GM12878 (cell line): ENCODE data around the gene SEBOX. TPM values are rescaled to one million over a fixed set of nuclear protein-coding genes. Genes with fewer than 3 reads are reported as not detected.
"Not testable (repeated sequence)": the region's sequence is repeated elsewhere in the genome, so short reads cannot be mapped to it uniquely, and the experiment has no call there.

Experiments
- ATAC-seq: fragments of 200-7000 bp; cut with Tn5 transposase; 3 replicates; pipeline ENCODE4 v1.9.1; 2020; ENCODE audit warnings: mild to moderate bottlenecking, moderate library complexity
- BruUV-seq: library from RNA; stranded (reverse); fragments of 400-500 nt; replicated peaks from 2 replicates; lab custom pipeline; 2021; lab: Mats Ljungman, UMichigan
- CTCF ChIA-PET: fragments of 300-600 bp; sonication (Branson Sonifier 250); formaldehyde crosslinking; extraction: SDS; loops from one replicate; lab custom pipeline; 2021; ENCODE audit warnings: inconsistent platforms; lab: Yijun Ruan, JAX
- POLR2A ChIA-PET: fragments of 350-600 bp; formaldehyde crosslinking; extraction: SDS; loops from one replicate; lab custom pipeline; 2021; ENCODE audit warnings: inconsistent platforms; lab: Charles Lee
- RAD21 ChIA-PET: fragments of 300-600 bp; sonication (Branson Sonifier 250); formaldehyde crosslinking; loops from one replicate; lab custom pipeline; 2023; ENCODE audit warnings: antibody characterized with exemption; ENCODE audit not compliant: unreplicated experiment; lab: Charles Lee
- SMC1A ChIA-PET: fragments of 300-600 bp; sonication (Branson Sonifier 250); formaldehyde crosslinking; loops from one replicate; lab custom pipeline; 2023; ENCODE audit not compliant: unreplicated experiment, uncharacterized antibody; lab: Charles Lee
- DNase-seq: peaks from one replicate; pipeline ENCODE4 v3.0.0-alpha.2; 2011; ENCODE audit warnings: low read depth, low spot score
- FAIRE-seq: peaks from 3 replicates; lab custom pipeline; 2011; peaks lifted over from hg19 to GRCh38; lab: Jason Lieb, UNC
- H2AFZ ChIP-seq: 2 replicates; pipeline ENCODE4 v1.6.0; 2011; ENCODE audit warnings: low read depth, low read length, control low read depth; ENCODE audit not compliant: control insufficient read depth
- H3K27ac ChIP-seq: 2 replicates; pipeline ENCODE4 v1.5.1; 2011; ENCODE audit warnings: control low read depth; ENCODE audit not compliant: control insufficient read depth, insufficient read depth
- H3K27me3 ChIP-seq, 2 experiments: replicated peaks in 1 of 2; 2 replicates each; pipeline versions ENCODE4 v1.6.0 to v1.6.1; 2011; ENCODE audit warnings: low read length in 1 of 2; ENCODE audit not compliant: control insufficient read depth in 2 of 2, insufficient read depth in 2 of 2
- H3K36me3 ChIP-seq, 2 experiments: 2 replicates each; pipeline ENCODE4 v1.5.1; 2011; ENCODE audit warnings: low read length in 1 of 2; ENCODE audit not compliant: control insufficient read depth in 2 of 2, insufficient read depth in 2 of 2
- H3K4me1 ChIP-seq: 2 replicates; pipeline ENCODE4 v1.6.1; 2011; ENCODE audit warnings: mild to moderate bottlenecking, low read length, moderate library complexity, mixed read lengths; ENCODE audit not compliant: control insufficient read depth, insufficient read depth
- H3K4me2 ChIP-seq: 2 replicates; pipeline ENCODE4 v1.6.0; 2011; ENCODE audit warnings: control low read depth; ENCODE audit not compliant: control insufficient read depth, insufficient read depth
- H3K4me3 ChIP-seq: fragments of 200-600 bp; sonication (generic); 2 replicates; pipeline ENCODE4 v1.5.1; 2016
- H3K79me2 ChIP-seq: 2 replicates; pipeline ENCODE4 v1.6.0; 2011; ENCODE audit warnings: low read length; ENCODE audit not compliant: control insufficient read depth, insufficient read depth
- H3K9ac ChIP-seq: 2 replicates; pipeline ENCODE4 v1.8.0; 2011; ENCODE audit warnings: low read length, control low read depth, mixed read lengths; ENCODE audit not compliant: control insufficient read depth, insufficient read depth
- H3K9me3 ChIP-seq: replicated peaks from 3 replicates; pipeline ENCODE4 v1.5.1; 2011; ENCODE audit warnings: mild to moderate bottlenecking, low read length; ENCODE audit not compliant: control insufficient read depth, insufficient read depth
- H4K20me1 ChIP-seq: 2 replicates; pipeline ENCODE4 v1.6.0; 2011; ENCODE audit not compliant: control insufficient read depth, insufficient read depth
- ATF2 ChIP-seq: IDR thresholded peaks from 2 replicates; pipeline ENCODE4 v1.6.1; 2012; ENCODE audit warnings: low read length, inconsistent platforms
- BACH1 ChIP-seq: fragments of 450-650 bp; IDR thresholded peaks from 2 replicates; pipeline ENCODE4 v1.6.1; 2017; ENCODE audit warnings: mild to moderate bottlenecking, borderline replicate concordance
- E4F1 ChIP-seq: fragments of 450-650 bp; IDR thresholded peaks from 2 replicates; pipeline ENCODE4 v1.6.1; 2018; ENCODE audit warnings: borderline replicate concordance, mild to moderate bottlenecking; ENCODE audit not compliant: partially characterized antibody
- POLR2AphosphoS5 ChIP-seq: IDR thresholded peaks from 2 replicates; pipeline ENCODE4 v1.6.1; 2011; ENCODE audit warnings: mild to moderate bottlenecking, low read length, inconsistent platforms
- RCOR1 ChIP-seq: conservative IDR thresholded peaks from 2 replicates; pipeline ENCODE4 v1.6.1; 2012; ENCODE audit warnings: low read depth, low read length, improper control_type of control experiment
- WGBS: methylation state at CpG from one replicate; pipeline ENCODE4 v1.1.6; 2016; ENCODE audit warnings: low lambda C conversion rate; ENCODE audit not compliant: insufficient replicate concordance, insufficient coverage; ENCODE audit errors: missing lambda C conversion rate; 5-methylcytosine and 5-hydroxymethylcytosine counted together
- in situ Hi-C: fragments of 300-500 bp; cut with MboI; formaldehyde crosslinking; loops from 9 replicates; pipeline ENCODE4 v1.14.3; 2018; ENCODE audit warnings: mixed read lengths
- intact Hi-C: fragments of 100-400 bp; cut with micrococcal nuclease; formaldehyde crosslinking; loops from one replicate; pipeline ENCODE4 v1.14.2; 2022; ENCODE audit not compliant: unreplicated experiment
- polyA plus RNA-seq, 11 experiments: library from polyadenylated mRNA; depleted of rRNA in 4 of 11; unstranded in 6 of 11; stranded (reverse) in 5 of 11; fragments of >200 nt; fragmentation: Nextera tagmentation in 4 of 11; fragmentation: Illumina TruSeq in 1 of 11; extraction: Ambion mirVana in 4 of 11; extraction: Trizol in 1 of 11; gene quantifications; 1 replicate in 1 of 11; 2 replicates in 10 of 11; pipeline versions ENCODE4 v1.2.1 to v1.2.3, GENCODE V29; 2011 to 2016; ENCODE audit warnings: inconsistent platforms in 2 of 11, missing spikeins in 2 of 11, low read depth in 1 of 11
- total RNA-seq, 4 experiments: library from RNA; depleted of rRNA in 3 of 4; stranded (reverse); fragments of >200 nt in 3 of 4; fragmentation: Illumina TruSeq in 1 of 4; extraction: Trizol in 1 of 4; gene quantifications; 2 replicates each; pipeline versions ENCODE4 v1.2.1 to v1.2.3, GENCODE V29; 2013 to 2021

SEBOX gene
- total and polyA plus RNA-seq, 10 of the 15 experiments (the other 5 are each of a cell fraction or from before 2014, with no cell fraction given), result not detected

GRCh38 chr17:28339431-28339830 is 25.6 kb downstream of the SEBOX start:
- H3K9ac ChIP-seq, result no peak overlapping the region
- no peaks in the 10 kb centered on the region for H3K9me3 ChIP-seq
- H4K20me1 ChIP-seq, result no peaks in the 10 kb centered on the region
- WGBS, result 79% methylated on average over 14 of the region's 15 CpGs
- DNase-seq, result no peak
- in situ Hi-C loops (loop anchor here (10.0 kb wide), 1 partner anchor 615 kb away; the partner anchor contains the start of gene PHF12), intact Hi-C loops (no loop called here)
- TF ChIP-seq E4F1, result no peak
- no peak for TF ChIP-seq RCOR1
- no peak for TF ChIP-seq BACH1
- TF ChIP-seq POLR2AphosphoS5, result no peak
- no peak for TF ChIP-seq ATF2
- ChIA-PET POLR2A (interaction anchor here (0.6 kb wide), 1 partner anchor 558 kb away, joined by 3 read pairs; no protein-coding TSS in a partner anchor), CTCF (interaction anchor here (2.3 kb wide), 1 partner anchor 77 kb away, joined by 8 read pairs; no protein-coding TSS in a partner anchor), RAD21 (no interaction called here), SMC1A (no interaction called here)
- H3K27me3 ChIP-seq, result no peaks in the 10 kb centered on the region
- no peak for FAIRE-seq
- peaks cover 17% of the 10 kb centered on the region for H3K79me2 ChIP-seq
- H3K36me3 ChIP-seq, result peaks cover 6 to 15% of the 10 kb centered on the region in 2 experiments; a peak in 3 of 4 replicates
- H3K4me1 ChIP-seq, result peaks cover 3% of the 10 kb centered on the region
- no TSS peak for BruUV-seq
- ATAC-seq, result no peak
- H2AFZ ChIP-seq, result no peak overlapping the region
- no peak overlapping the region for H3K27ac ChIP-seq
- H3K4me3 ChIP-seq, result no peak overlapping the region
- no peak overlapping the region for H3K4me2 ChIP-seq

- ChIA-PET CTCF (interaction anchor here (2.3 kb wide), 1 partner anchor 77 kb away, joined by 8 read pairs; no protein-coding TSS in a partner anchor), POLR2A (interaction anchor here (0.6 kb wide), 1 partner anchor 559 kb away, joined by 3 read pairs; no protein-coding TSS in a partner anchor)
- RAD21 ChIA-PET, intact Hi-C loops, H3K9ac ChIP-seq, H3K4me1 ChIP-seq, DNase-seq, BruUV-seq, ATAC-seq, H3K27me3 ChIP-seq, H3K4me2 ChIP-seq, H4K20me1 ChIP-seq, H2AFZ ChIP-seq, H3K4me3 ChIP-seq, H3K27ac ChIP-seq, SMC1A ChIA-PET, H3K9me3 ChIP-seq, FAIRE-seq: not testable (repeated sequence)
- WGBS, result 100% methylated on average over 4 of the region's 8 CpGs
- Histone ChIP-seq H3K79me2 (peaks cover 19% of the 10 kb centered on the region), H3K36me3 (peaks cover 6 to 13% of the 10 kb centered on the region in 2 experiments; a peak in 3 of 4 replicates)
- in situ Hi-C loops, result loop anchor here (10.0 kb wide), 1 partner anchor 616 kb away; the partner anchor contains the start of gene PHF12
These were observed 26.2 kb downstream of the SEBOX start for GRCh38 chr17:28338769-28339212.
